Stimulated activated CD8-positive, alpha-beta memory T cell treated with anti-CD3 and anti-CD28 coated beads, Interleukin-4, amount 100 ng/mL, for 1 hour (primary cell): Measurements from ENCODE around the gene SLCO1A2.

Experiments used
- DNase-seq, 2 donors: peaks; one replicate each; pipeline ENCODE4 v3.0.0-alpha.2; 2020; ENCODE audit warnings: low read depth in 2 of 2, low spot score in 1 of 2

Gene SLCO1A2

GRCh38 chr12:21328578-21328977 lies 6.1 kb downstream of the SLCO1A2 start:
- no peak for DNase-seq

GRCh38 chr12:21324551-21324950 lies 10.2 kb downstream of the SLCO1A2 start:
- no peak for DNase-seq

GRCh38 chr12:21323736-21324135 lies 11.0 kb downstream of the SLCO1A2 start:
- no peak for DNase-seq

- no peak for DNase-seq
Observed at GRCh38 chr12:21308785-21309184, 25.9 kb downstream of the SLCO1A2 start.

GRCh38 chr12:21305661-21306060 lies 29.1 kb downstream of the SLCO1A2 start:
- DNase-seq, result no peak

GRCh38 chr12:21300632-21301031 lies 34.1 kb downstream of the SLCO1A2 start:
- no peak for DNase-seq

GRCh38 chr12:21296751-21297406 lies 37.8 kb downstream of the SLCO1A2 start:
- no peak for DNase-seq

GRCh38 chr12:21296348-21296747 lies 38.4 kb downstream of the SLCO1A2 start:
- no peak for DNase-seq

- DNase-seq, result no peak
Observed at GRCh38 chr12:21294176-21294575, 40.5 kb downstream of the SLCO1A2 start.

GRCh38 chr12:21292111-21292510 lies 42.6 kb downstream of the SLCO1A2 start:
- no peak for DNase-seq

- no peak for DNase-seq
Observed at GRCh38 chr12:21289698-21290097, 45.0 kb downstream of the SLCO1A2 start.

- DNase-seq, result no peak
Observed at GRCh38 chr12:21276826-21277225, 57.9 kb downstream of the SLCO1A2 start.

GRCh38 chr12:21265932-21266331 lies 68.8 kb downstream of the SLCO1A2 start:
- DNase-seq, result no peak

GRCh38 chr12:21264232-21264631 lies 70.5 kb downstream of the SLCO1A2 start:
- DNase-seq, result no peak

GRCh38 chr12:21257172-21257571 lies 77.5 kb downstream of the SLCO1A2 start:
- no peak for DNase-seq

- DNase-seq, result no peak
Observed at GRCh38 chr12:21252070-21252469, 82.6 kb downstream of the SLCO1A2 start.

- no peak for DNase-seq
Observed at GRCh38 chr12:21248679-21249078, 86.0 kb downstream of the SLCO1A2 start.

GRCh38 chr12:21239866-21240265 lies 94.9 kb downstream of the SLCO1A2 start:
- no peak for DNase-seq

GRCh38 chr12:21234395-21234794 lies 100.3 kb downstream of the SLCO1A2 start:
- no peak for DNase-seq

GRCh38 chr12:21223930-21224329 lies 110.8 kb downstream of the SLCO1A2 start:
- DNase-seq, result no peak

GRCh38 chr12:21221778-21222177 lies 112.9 kb downstream of the SLCO1A2 start:
- no peak for DNase-seq

- no peak for DNase-seq
Observed at GRCh38 chr12:21221072-21221471, 113.6 kb downstream of the SLCO1A2 start.

GRCh38 chr12:21220266-21220665 lies 114.5 kb downstream of the SLCO1A2 start:
- DNase-seq, result no peak
